PFSK-1 (cell line): ENCODE measurements around the gene PADI1.

Experiments
- POLR2AphosphoS5 ChIP-seq: IDR thresholded peaks from 2 replicates; pipeline ENCODE4 v1.6.1; 2012; ENCODE audit warnings: low read depth, mild to moderate bottlenecking, control low read depth, low read length, moderate library complexity
- TAF1 ChIP-seq: IDR thresholded peaks from 2 replicates; pipeline ENCODE4 v1.6.1; 2012; ENCODE audit warnings: low read length, control low read depth, borderline replicate concordance; ENCODE audit not compliant: insufficient read depth

- TF ChIP-seq POLR2AphosphoS5, result no peak
- no peak for TF ChIP-seq TAF1
These were observed 28.9 kb downstream of the PADI1 start for GRCh38 chr1:17233675-17234320.
